Left lung (tissue), 10 donors: ENCODE results near the gene MT1M. TPM values are rescaled to one million over a fixed set of nuclear protein-coding genes. Genes with fewer than 3 reads are reported as not detected.

Experiments used
- ATAC-seq: fragments of 200-7000 bp; cut with Tn5 transposase; one replicate; pipeline ENCODE4 v1.9.1; 2020; ENCODE audit warnings: moderate library complexity
- DNase-seq, 4 donors: peaks; one replicate each; pipeline ENCODE4 v3.0.0-alpha.2; 2013 to 2020
- H3K27ac ChIP-seq, 2 donors: fragments of 200-600 bp; sonication (generic) in 1 of 2; one replicate each; pipeline versions ENCODE4 v1.5.0 to v1.8.0; 2020 to 2021
- H3K27me3 ChIP-seq, 2 donors: fragments of 200-600 bp; sonication (generic) in 1 of 2; one replicate each; pipeline versions ENCODE4 v1.5.0 to v1.8.0; 2020 to 2021
- H3K36me3 ChIP-seq, 2 donors: fragments of 200-600 bp; sonication (generic) in 1 of 2; one replicate each; pipeline versions ENCODE4 v1.5.0 to v1.8.0; 2020 to 2021
- H3K4me1 ChIP-seq, 2 donors: fragments of 200-600 bp; one replicate each; pipeline ENCODE4 v1.8.0; 2021
- H3K4me3 ChIP-seq, 2 donors: fragments of 200-600 bp; sonication (generic) in 1 of 2; one replicate each; pipeline versions ENCODE4 v1.5.0 to v1.8.0; 2020 to 2021; ENCODE audit warnings: mild to moderate bottlenecking in 1 of 2
- H3K9me3 ChIP-seq, 2 donors: fragments of 200-600 bp; sonication (generic) in 1 of 2; one replicate each; pipeline versions ENCODE4 v1.5.0 to v1.8.0; 2020 to 2021
- intact Hi-C, 2 donors: fragments of 100-400 bp; cut with DNase I; formaldehyde crosslinking; loops; one replicate each; pipeline versions ENCODE4 v1.11.2 to v1.14.2; 2022
- polyA plus RNA-seq, 6 donors: library from polyadenylated mRNA; unstranded; fragments of 120-200 nt; gene quantifications; one replicate each; pipeline ENCODE4 v1.2.1, GENCODE V29; 2013; ENCODE audit not compliant: insufficient read length in 6 of 6
- total RNA-seq, 2 donors: library from RNA; stranded (reverse); fragmentation: NEBNext Ultra II Directional; extraction: Animal tissue kit (Norgen Biotek cat#: 25700); gene quantifications; one replicate each; pipeline ENCODE4 v1.2.1, GENCODE V29; 2021
- TF ChIP-seq, protein P1 (sequence below), 2 donors: fragments of 200-600 bp; sonication (generic) in 1 of 2; IDR thresholded peaks; one replicate each; pipeline versions ENCODE4 v1.5.0 to v1.8.0; 2021; ENCODE audit warnings: antibody characterized with exemption in 2 of 2
- donor health status: DM: no; HTN: yes; CAD: no.
- donor health status: DM: no; HTN: no; CAD: no.

Gene MT1M
- total and polyA plus RNA-seq, 8 donors: 0.29 to 32.5 (median 0.62) TPM

DNA sequence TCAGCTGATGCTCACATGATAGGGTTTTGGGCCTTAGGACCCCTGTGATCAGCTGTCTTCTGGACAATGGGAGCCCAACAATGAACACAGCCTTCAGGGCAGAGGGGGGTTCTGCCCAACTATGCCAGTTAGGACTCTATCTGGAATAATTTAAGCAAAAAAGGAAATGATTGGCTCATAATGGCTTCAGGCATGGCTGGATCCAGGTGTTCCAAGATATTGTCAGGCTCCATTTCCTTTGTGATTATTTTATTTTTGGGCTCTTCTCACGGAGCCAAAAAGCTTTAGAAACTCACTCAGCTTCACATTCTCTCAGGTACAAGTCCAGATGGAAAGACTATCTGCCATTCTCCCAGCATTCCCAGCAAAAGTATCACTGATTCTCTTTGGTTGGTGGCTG is 27.0 kb upstream of the MT1M start:
- H3K27me3 ChIP-seq: no peaks in the 10 kb centered on the region
- no peaks in the 10 kb centered on the region for H3K36me3 ChIP-seq
- DNase-seq: no peak
- peak overlapping the region; percentile 87 to 93 for H3K27ac ChIP-seq
- H3K4me1 ChIP-seq: peaks cover 28 to 48% of the 10 kb centered on the region in 2 donors
- TF ChIP-seq, protein P1, sequence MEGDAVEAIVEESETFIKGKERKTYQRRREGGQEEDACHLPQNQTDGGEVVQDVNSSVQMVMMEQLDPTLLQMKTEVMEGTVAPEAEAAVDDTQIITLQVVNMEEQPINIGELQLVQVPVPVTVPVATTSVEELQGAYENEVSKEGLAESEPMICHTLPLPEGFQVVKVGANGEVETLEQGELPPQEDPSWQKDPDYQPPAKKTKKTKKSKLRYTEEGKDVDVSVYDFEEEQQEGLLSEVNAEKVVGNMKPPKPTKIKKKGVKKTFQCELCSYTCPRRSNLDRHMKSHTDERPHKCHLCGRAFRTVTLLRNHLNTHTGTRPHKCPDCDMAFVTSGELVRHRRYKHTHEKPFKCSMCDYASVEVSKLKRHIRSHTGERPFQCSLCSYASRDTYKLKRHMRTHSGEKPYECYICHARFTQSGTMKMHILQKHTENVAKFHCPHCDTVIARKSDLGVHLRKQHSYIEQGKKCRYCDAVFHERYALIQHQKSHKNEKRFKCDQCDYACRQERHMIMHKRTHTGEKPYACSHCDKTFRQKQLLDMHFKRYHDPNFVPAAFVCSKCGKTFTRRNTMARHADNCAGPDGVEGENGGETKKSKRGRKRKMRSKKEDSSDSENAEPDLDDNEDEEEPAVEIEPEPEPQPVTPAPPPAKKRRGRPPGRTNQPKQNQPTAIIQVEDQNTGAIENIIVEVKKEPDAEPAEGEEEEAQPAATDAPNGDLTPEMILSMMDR (IDR thresholded peaks at IDR 0.05): no peak
- no peak overlapping the region for H3K4me3 ChIP-seq
- ATAC-seq: no peak
- intact Hi-C loops: no loop called here
- no peaks in the 10 kb centered on the region for H3K9me3 ChIP-seq

- no peak overlapping the region for H3K4me3 ChIP-seq
- no peaks in the 10 kb centered on the region for H3K9me3 ChIP-seq
- H3K36me3 ChIP-seq: no peaks in the 10 kb centered on the region
- DNase-seq (no peak), ATAC-seq (no peak)
- H3K27ac ChIP-seq: peak overlapping the region; percentile 87 to 93
- intact Hi-C loops: no loop called here
- TF ChIP-seq, protein P1 (IDR thresholded peaks at IDR 0.05): no peak
- no peaks in the 10 kb centered on the region for H3K27me3 ChIP-seq
- peaks cover 30 to 54% of the 10 kb centered on the region in 2 donors for H3K4me1 ChIP-seq
Observed at GRCh38 chr16:56606071-56606475, 26.4 kb upstream of the MT1M start.

DNA sequence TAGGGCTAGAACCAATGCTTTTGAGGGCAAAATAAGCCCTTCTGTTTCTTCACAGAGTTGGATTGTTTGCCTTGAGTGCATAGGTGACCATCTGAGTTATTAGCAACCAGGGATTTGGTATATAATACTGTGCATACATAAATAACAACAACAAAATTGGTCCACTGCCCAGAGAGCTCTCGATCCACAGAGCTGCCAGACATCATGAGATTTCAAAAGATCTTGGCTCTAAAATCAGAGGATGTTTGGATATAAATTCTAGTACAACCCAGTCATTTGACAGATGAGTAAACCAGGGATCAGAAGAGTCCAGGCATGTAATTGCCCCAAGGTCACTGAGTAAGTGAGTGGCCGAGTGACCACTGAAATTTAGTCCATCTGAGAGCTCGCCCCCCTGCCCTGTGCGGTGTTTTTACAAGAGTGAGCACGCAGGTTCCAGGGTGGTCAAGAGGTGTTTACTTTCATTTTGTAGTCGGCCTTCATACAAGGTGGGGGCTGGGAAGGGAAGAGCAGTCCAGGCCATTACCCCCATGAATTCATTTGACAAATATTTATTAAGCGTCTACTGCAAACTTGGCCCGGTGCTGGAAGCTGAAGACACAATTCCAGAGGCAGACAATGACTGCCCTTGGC is 25.9 kb upstream of the MT1M start:
- TF ChIP-seq, protein P1 (IDR thresholded peaks at IDR 0.05): no peak
- Histone ChIP-seq H3K27ac (peak overlapping the region; percentile 87 to 93), H3K27me3 (no peaks in the 10 kb centered on the region), H3K9me3 (no peaks in the 10 kb centered on the region), H3K4me1 (peaks cover 30 to 58% of the 10 kb centered on the region in 2 donors), H3K36me3 (no peaks in the 10 kb centered on the region), H3K4me3 (no peak overlapping the region)
- intact Hi-C loops: no loop called here
- peak in 2 of 4 donors; percentile 90 to 91 for DNase-seq
- peak; percentile 0 for ATAC-seq

DNA sequence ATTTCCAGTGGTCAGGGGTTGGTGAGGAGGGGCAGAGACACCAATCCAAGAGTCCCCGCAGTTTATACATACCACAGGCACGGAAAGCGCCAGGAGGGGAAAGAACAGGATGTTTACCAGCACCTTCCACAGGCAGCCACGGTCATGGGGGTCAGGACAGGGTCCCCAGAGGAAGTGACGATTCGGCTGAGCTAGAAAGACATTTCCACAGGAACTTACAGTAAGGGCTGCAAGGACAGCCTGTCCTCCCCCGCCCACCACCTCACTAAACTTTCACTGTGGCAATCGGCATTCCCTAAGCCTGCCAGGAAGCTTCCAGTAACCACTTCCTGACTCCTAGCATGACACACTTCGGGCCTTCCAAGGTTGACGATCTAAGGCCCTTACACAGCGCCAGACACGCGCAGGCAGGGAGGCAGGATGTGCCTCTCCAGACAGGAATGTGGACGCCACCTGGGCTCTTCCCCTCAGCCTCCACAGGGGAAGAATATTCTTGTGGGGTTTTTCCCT is 25.3 kb upstream of the MT1M start:
- H3K36me3 ChIP-seq: no peaks in the 10 kb centered on the region
- ATAC-seq (peak; percentile 38), DNase-seq (peak; percentile 73 to 87 (median 76))
- intact Hi-C loops: no loop called here
- H3K27me3 ChIP-seq: no peaks in the 10 kb centered on the region
- H3K27ac ChIP-seq: peak overlapping the region; percentile 87 to 93
- peaks cover 30 to 58% of the 10 kb centered on the region in 2 donors for H3K4me1 ChIP-seq
- H3K4me3 ChIP-seq: peak overlapping the region in 1 of 2 donors; percentile 77
- H3K9me3 ChIP-seq: no peaks in the 10 kb centered on the region
- TF ChIP-seq, protein P1 (IDR thresholded peaks at IDR 0.05): no peak

DNA sequence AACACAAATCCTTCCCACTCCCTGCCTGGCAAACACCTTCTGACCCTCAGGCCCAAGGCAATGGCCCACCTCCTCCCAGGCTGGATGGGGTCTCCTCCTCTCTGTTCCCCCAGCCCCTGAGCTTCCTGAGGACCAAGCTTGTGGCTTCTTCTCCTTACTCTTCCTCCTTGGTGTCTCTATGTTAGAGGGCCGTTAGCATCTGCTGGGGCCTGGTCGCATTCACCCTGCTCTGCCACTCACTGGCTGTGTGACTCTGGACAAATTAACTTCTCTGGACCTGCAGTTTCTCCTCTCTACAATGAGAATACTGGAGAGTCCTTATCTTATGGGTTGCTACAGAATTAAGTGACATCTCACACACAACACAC is 24.8 kb upstream of the MT1M start:
- Histone ChIP-seq H3K4me1 (peaks cover 30 to 58% of the 10 kb centered on the region in 2 donors), H3K4me3 (peak overlapping the region in 1 of 2 donors; percentile 77), H3K27me3 (no peaks in the 10 kb centered on the region), H3K9me3 (no peaks in the 10 kb centered on the region), H3K27ac (peak overlapping the region; percentile 87 to 93), H3K36me3 (no peaks in the 10 kb centered on the region)
- TF ChIP-seq, protein P1 (IDR thresholded peaks at IDR 0.05): no peak
- ATAC-seq (no peak), DNase-seq (no peak)
- intact Hi-C loops: no loop called here
